SK-N-SH (cell line): ENCODE results near the gene SIPA1L2. TPM values are rescaled to one million over a fixed set of nuclear protein-coding genes. Genes with fewer than 3 reads are reported as not detected.

Experiments used
- CTCF ChIA-PET: fragments of 300-600, 350-600 bp; formaldehyde crosslinking; extraction: SDS; loops from one replicate; lab custom pipeline; 2021; lab: Yijun Ruan, JAX
- POLR2A ChIA-PET: fragments of 350-600 bp; sonication (Branson Sonifier 250); formaldehyde crosslinking; extraction: SDS; loops from one replicate; lab custom pipeline; 2020; ENCODE audit warnings: antibody characterized with exemption, inconsistent platforms; lab: Yijun Ruan, JAX
- DNase-seq: peaks from one replicate; pipeline ENCODE4 v3.0.0; 2012
- H2AFZ ChIP-seq: fragments of 200-600 bp; sonication (generic); 2 replicates; pipeline ENCODE4 v1.8.1; 2016; ENCODE audit warnings: antibody characterized with exemption, mild to moderate bottlenecking, low read depth
- H3F3A ChIP-seq: fragments of 200-600 bp; sonication (generic); replicated peaks from 2 replicates; pipeline ENCODE3; 2016; ENCODE audit warnings: antibody characterized with exemption, mild to moderate bottlenecking; ENCODE audit not compliant: insufficient read depth
- H3K27ac ChIP-seq, 2 experiments: fragments of 200-500 bp in 1 of 2; fragments of 200-600 bp in 1 of 2; sonication (Bioruptor generic) in 1 of 2; sonication (generic), shearing (Covaris generic) in 1 of 2; 2 replicates each; pipeline versions ENCODE4 v1.5.1 to v1.6.1; 2014 to 2016; ENCODE audit warnings: low read depth in 2 of 2, inconsistent platforms in 1 of 2, low read length in 1 of 2, mild to moderate bottlenecking in 1 of 2, mixed read lengths in 1 of 2
- H3K27me3 ChIP-seq: fragments of 200-600 bp; sonication (generic), shearing (Covaris generic); 2 replicates; pipeline ENCODE4 v1.6.1; 2016; ENCODE audit warnings: mixed run types; ENCODE audit not compliant: insufficient read depth
- H3K36me3 ChIP-seq, 2 experiments: fragments of 200-500 bp in 1 of 2; fragments of 200-600 bp in 1 of 2; sonication (Bioruptor generic) in 1 of 2; sonication (generic) in 1 of 2; replicated peaks in 1 of 2; 2 replicates each; pipeline versions ENCODE3 to v1.5.1; 2014 to 2016; ENCODE audit warnings: low read length in 1 of 2, mild to moderate bottlenecking in 1 of 2; ENCODE audit not compliant: insufficient read depth in 2 of 2, control insufficient read depth in 1 of 2
- H3K4me1 ChIP-seq, 2 experiments: fragments of 200-500 bp in 1 of 2; fragments of 200-600 bp in 1 of 2; sonication (Bioruptor generic) in 1 of 2; sonication (generic), shearing (Covaris generic) in 1 of 2; 2 replicates each; pipeline versions ENCODE4 v1.5.1 to v1.6.1; 2014 to 2016; ENCODE audit warnings: low read depth in 1 of 2, low read length in 1 of 2, mixed run types in 1 of 2; ENCODE audit not compliant: insufficient read depth in 2 of 2, control insufficient read depth in 1 of 2
- H3K4me2 ChIP-seq: fragments of 200-600 bp; sonication (generic), shearing (Covaris generic); 2 replicates; pipeline ENCODE4 v1.6.1; 2017; ENCODE audit warnings: mixed run types
- H3K4me3 ChIP-seq, 2 experiments: fragments of 200-500 bp in 1 of 2; fragments of 200-600 bp in 1 of 2; sonication (Bioruptor generic) in 1 of 2; sonication (generic), shearing (Covaris generic) in 1 of 2; 2 replicates each; pipeline versions ENCODE4 v1.5.1 to v1.8.1; 2014 to 2016; ENCODE audit warnings: low read depth in 2 of 2, inconsistent platforms in 1 of 2, low read length in 1 of 2, mild to moderate bottlenecking in 1 of 2, mixed read lengths in 1 of 2, moderate library complexity in 1 of 2
- H3K79me2 ChIP-seq: fragments of 200-600 bp; sonication (generic); 2 replicates; pipeline ENCODE4 v1.8.1; 2017; ENCODE audit warnings: mild to moderate bottlenecking; ENCODE audit not compliant: insufficient read depth
- H3K9ac ChIP-seq: fragments of 200-600 bp; sonication (generic); 2 replicates; pipeline ENCODE4 v1.6.1; 2017; ENCODE audit warnings: mixed run types
- H3K9me2 ChIP-seq: fragments of 200-600 bp; sonication (generic); 2 replicates; pipeline ENCODE4 v1.6.1; 2017; ENCODE audit warnings: mixed run types
- H3K9me3 ChIP-seq: fragments of 200-600 bp; sonication (generic); 2 replicates; pipeline ENCODE4 v1.6.1; 2017; ENCODE audit warnings: mixed run types, mild to moderate bottlenecking, moderate library complexity
- H4K20me1 ChIP-seq: fragments of 200-600 bp; sonication (generic); 2 replicates; pipeline ENCODE4 v1.6.1; 2017; ENCODE audit warnings: mild to moderate bottlenecking, mixed run types; ENCODE audit not compliant: insufficient read depth
- CHD2 ChIP-seq: fragments of 150-350 bp; IDR thresholded peaks from 2 replicates; pipeline ENCODE4 v1.6.1; 2018; ENCODE audit warnings: low read length; ENCODE audit not compliant: partially characterized antibody
- ELF1 ChIP-seq: IDR thresholded peaks from 2 replicates; pipeline ENCODE4 v1.4.0; 2012
- EP300 ChIP-seq, 2 experiments: IDR thresholded peaks; 2 replicates each; pipeline versions ENCODE4 v1.4.0 to v1.6.1; 2012; ENCODE audit warnings: borderline replicate concordance in 1 of 2, low read depth in 1 of 2, low read length in 1 of 2
- EZH2phosphoT487 ChIP-seq: fragments of 200-600 bp; sonication (generic); IDR thresholded peaks from 2 replicates; pipeline ENCODE4 v1.6.1; 2017; ENCODE audit warnings: low read depth, mixed run types, mild to moderate bottlenecking, antibody characterized with exemption, moderate library complexity, borderline replicate concordance
- FOSL2 ChIP-seq: IDR thresholded peaks from 2 replicates; pipeline ENCODE4 v1.4.0; 2012; ENCODE audit warnings: low read depth, mild to moderate bottlenecking, moderate library complexity, borderline replicate concordance
- FOXM1 ChIP-seq: IDR thresholded peaks from 2 replicates; pipeline ENCODE4 v1.4.0; 2012; ENCODE audit warnings: low read depth, mild to moderate bottlenecking
- GABPA ChIP-seq: IDR thresholded peaks from 2 replicates; pipeline ENCODE4 v1.4.0; 2012; ENCODE audit warnings: low read depth, mild to moderate bottlenecking
- GATA2 ChIP-seq: sonication (generic); formaldehyde crosslinking; IDR thresholded peaks from 2 replicates; pipeline ENCODE4 v1.5.0; 2020; ENCODE audit warnings: mild to moderate bottlenecking, missing genetic modification reagents
- MAX ChIP-seq: IDR thresholded peaks from 2 replicates; pipeline ENCODE4 v1.4.0; 2012; ENCODE audit warnings: low read depth
- MXI1 ChIP-seq: IDR thresholded peaks from 2 replicates; pipeline ENCODE4 v1.6.1; 2012; ENCODE audit warnings: mild to moderate bottlenecking, low read depth, low read length, improper control_type of control experiment
- NFIC ChIP-seq: IDR thresholded peaks from 2 replicates; pipeline ENCODE4 v1.4.0; 2012; ENCODE audit warnings: borderline replicate concordance
- RCOR1 ChIP-seq: fragments of 150-350 bp; IDR thresholded peaks from 2 replicates; pipeline ENCODE4 v1.6.1; 2017; ENCODE audit warnings: antibody characterized with exemption, low read length
- RFX5 ChIP-seq: IDR thresholded peaks from 2 replicates; pipeline ENCODE4 v1.6.1; 2012; ENCODE audit warnings: mild to moderate bottlenecking, improper control_type of control experiment, low read length
- SMC3 ChIP-seq: IDR thresholded peaks from 2 replicates; pipeline ENCODE4 v1.6.1; 2012; ENCODE audit warnings: low read depth, low read length, improper control_type of control experiment
- YY1 ChIP-seq: IDR thresholded peaks from 2 replicates; pipeline ENCODE4 v1.4.0; 2012; ENCODE audit warnings: low read depth, mild to moderate bottlenecking
- ZBTB33 ChIP-seq: IDR thresholded peaks from 2 replicates; pipeline ENCODE4 v1.4.0; 2012; ENCODE audit warnings: low read depth, borderline replicate concordance
- WGBS: methylation state at CpG from one replicate; pipeline ENCODE4 v1.1.6; 2017; ENCODE audit warnings: low lambda C conversion rate; 5-methylcytosine and 5-hydroxymethylcytosine counted together
- polyA plus RNA-seq, 3 experiments: library from polyadenylated mRNA; depleted of rRNA; stranded (reverse); fragments of >200 nt; gene quantifications; 2 replicates each; pipeline ENCODE4 v1.2.3, GENCODE V29; 2012
- TF ChIP-seq, protein P1 (sequence below): fragments of 200-600 bp; sonication (generic); IDR thresholded peaks from 2 replicates; pipeline ENCODE4 v1.6.1; 2017; ENCODE audit warnings: antibody characterized with exemption, mild to moderate bottlenecking, moderate library complexity

The SIPA1L2 gene
- polyA plus RNA-seq, 1 of the 3 experiments (the other 2 are of a cell fraction) = 0.48 TPM

DNA sequence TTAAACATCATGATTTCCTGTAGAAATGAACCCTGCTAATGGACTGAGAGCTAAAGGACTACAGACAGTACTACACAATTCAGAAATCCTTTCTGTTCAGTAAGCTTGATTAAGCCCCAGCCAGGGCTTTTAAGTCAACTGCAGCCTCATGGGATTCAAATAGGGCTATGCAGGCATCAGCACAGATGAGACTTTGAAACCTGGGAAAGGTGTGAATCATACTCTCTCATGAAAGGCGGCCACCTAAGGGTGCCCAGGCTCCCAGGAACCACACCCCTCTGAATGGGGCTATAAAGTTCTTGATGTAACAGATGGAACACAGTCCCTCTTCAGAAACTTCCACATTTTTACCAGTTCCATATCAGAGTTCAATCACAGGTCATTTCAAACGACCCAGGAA lies 7.6 kb downstream of the SIPA1L2 start:
- 31% methylated on average over 2 of the region's 2 CpGs for WGBS
- DNase-seq = no peak
- ChIA-PET POLR2A (no interaction called here), CTCF (no interaction called here)
- H3K4me3 ChIP-seq = no peak overlapping the region
- no peaks in the 10 kb centered on the region for H3K27me3 ChIP-seq
- no peak overlapping the region for H3K9ac ChIP-seq
- H3K27ac ChIP-seq = no peak overlapping the region
- H3K4me1 ChIP-seq = peaks cover 0 to 14% of the 10 kb centered on the region in 2 experiments; a peak in 3 of 4 replicates
- H3K4me2 ChIP-seq = no peak overlapping the region
- TF ChIP-seq CHD2 (no peak), EZH2phosphoT487 (no peak), GATA2 (CRISPR knock-in tag) (no peak), FOXM1 (no peak)
- H3F3A ChIP-seq = no peaks in the 10 kb centered on the region
- H3K36me3 ChIP-seq = no peaks in the 10 kb centered on the region
- no peak overlapping the region for H2AFZ ChIP-seq
- no peaks in the 10 kb centered on the region for H4K20me1 ChIP-seq
- H3K9me3 ChIP-seq = no peaks in the 10 kb centered on the region
- H3K9me2 ChIP-seq = no peaks in the 10 kb centered on the region
- H3K79me2 ChIP-seq = no peaks in the 10 kb centered on the region

DNA sequence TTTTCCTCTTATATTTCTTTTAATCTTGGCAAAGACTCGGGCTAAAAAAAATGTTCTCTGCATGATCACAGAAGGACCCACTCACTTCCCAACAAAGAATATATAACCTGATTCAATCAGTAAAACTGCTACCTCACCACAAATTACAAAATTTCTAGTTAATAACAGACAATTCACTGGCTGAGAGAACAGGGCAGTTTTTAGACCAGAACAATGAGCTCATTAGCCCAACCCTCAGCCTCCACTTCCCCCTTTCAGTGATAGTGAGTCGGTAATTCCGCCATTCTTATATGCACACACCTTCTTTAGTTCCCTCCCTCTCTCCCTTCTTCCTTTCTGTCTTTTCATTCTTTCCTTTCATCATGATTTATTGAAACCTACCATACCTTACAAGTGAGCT lies 8.9 kb downstream of the SIPA1L2 start:
- no peaks in the 10 kb centered on the region for H3K9me2 ChIP-seq
- H3K79me2 ChIP-seq = no peaks in the 10 kb centered on the region
- no peaks in the 10 kb centered on the region for H4K20me1 ChIP-seq
- H3K27me3 ChIP-seq = no peaks in the 10 kb centered on the region
- no peak overlapping the region for H2AFZ ChIP-seq
- no peaks in the 10 kb centered on the region for H3K36me3 ChIP-seq
- no peaks in the 10 kb centered on the region for H3F3A ChIP-seq
- CTCF ChIA-PET = interaction anchor here (0.7 to 2.2 kb wide), 3 partner anchors 9 to 864 kb away, joined by 3 to 4 read pairs (median 4); partner anchors contain the start of gene SIPA1L2
- TF ChIP-seq NFIC = no peak
- no peak for TF ChIP-seq RFX5
- TF ChIP-seq, protein P1, sequence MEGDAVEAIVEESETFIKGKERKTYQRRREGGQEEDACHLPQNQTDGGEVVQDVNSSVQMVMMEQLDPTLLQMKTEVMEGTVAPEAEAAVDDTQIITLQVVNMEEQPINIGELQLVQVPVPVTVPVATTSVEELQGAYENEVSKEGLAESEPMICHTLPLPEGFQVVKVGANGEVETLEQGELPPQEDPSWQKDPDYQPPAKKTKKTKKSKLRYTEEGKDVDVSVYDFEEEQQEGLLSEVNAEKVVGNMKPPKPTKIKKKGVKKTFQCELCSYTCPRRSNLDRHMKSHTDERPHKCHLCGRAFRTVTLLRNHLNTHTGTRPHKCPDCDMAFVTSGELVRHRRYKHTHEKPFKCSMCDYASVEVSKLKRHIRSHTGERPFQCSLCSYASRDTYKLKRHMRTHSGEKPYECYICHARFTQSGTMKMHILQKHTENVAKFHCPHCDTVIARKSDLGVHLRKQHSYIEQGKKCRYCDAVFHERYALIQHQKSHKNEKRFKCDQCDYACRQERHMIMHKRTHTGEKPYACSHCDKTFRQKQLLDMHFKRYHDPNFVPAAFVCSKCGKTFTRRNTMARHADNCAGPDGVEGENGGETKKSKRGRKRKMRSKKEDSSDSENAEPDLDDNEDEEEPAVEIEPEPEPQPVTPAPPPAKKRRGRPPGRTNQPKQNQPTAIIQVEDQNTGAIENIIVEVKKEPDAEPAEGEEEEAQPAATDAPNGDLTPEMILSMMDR = no peak
- TF ChIP-seq YY1 = no peak
- H3K9me3 ChIP-seq = no peaks in the 10 kb centered on the region
- no peak overlapping the region for H3K9ac ChIP-seq
- WGBS = 75% methylated on average over 3 of the region's 3 CpGs
- no peak for DNase-seq
- peaks cover 0 to 14% of the 10 kb centered on the region in 2 experiments; a peak in 3 of 4 replicates for H3K4me1 ChIP-seq
- no peak overlapping the region for H3K4me3 ChIP-seq
- no peak overlapping the region for H3K4me2 ChIP-seq
- POLR2A ChIA-PET = no interaction called here
- peak overlapping the region in 1 of 2 experiments; percentile 81; a peak in 2 of 4 replicates for H3K27ac ChIP-seq

DNA sequence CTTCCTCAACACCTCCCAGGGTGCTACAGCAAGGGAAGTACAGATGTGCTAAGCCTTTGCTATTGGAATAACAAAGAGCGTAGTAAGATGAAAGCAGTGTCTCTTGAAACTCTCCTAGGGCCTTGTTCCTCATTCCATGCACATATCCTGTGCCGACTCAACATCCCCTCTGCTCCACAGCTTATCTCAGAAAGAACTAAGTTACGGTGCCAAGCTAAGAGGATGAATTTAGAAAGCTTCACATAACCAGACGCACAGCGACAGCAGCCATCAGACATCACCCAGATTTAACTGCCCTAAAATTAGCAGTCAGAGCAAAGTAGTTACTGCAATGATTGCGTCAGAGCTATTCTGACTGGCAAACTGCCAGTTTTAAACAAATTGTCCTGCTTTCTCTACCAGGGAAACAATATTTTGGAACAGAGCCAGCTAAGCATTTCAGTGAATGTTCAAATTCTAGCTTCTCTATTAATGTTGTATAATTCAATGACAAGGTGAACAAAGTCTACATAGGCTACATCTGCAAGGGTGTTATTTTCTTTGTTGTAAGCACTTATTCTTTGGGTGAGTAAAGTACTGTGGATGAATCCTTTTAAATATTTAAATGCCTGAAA lies 9.5 kb downstream of the SIPA1L2 start:
- no peak overlapping the region for H2AFZ ChIP-seq
- WGBS = 46% methylated on average over 6 of the region's 6 CpGs
- peak overlapping the region in 1 of 2 experiments; percentile 81; a peak in 2 of 4 replicates for H3K27ac ChIP-seq
- ChIA-PET POLR2A (no interaction called here), CTCF (interaction anchor here (1.3 to 2.2 kb wide), 3 partner anchors 11 to 864 kb away, joined by 3 to 4 read pairs (median 4); no protein-coding TSS in a partner anchor)
- H3F3A ChIP-seq = no peaks in the 10 kb centered on the region
- DNase-seq = peak; percentile 71
- no peaks in the 10 kb centered on the region for H3K9me2 ChIP-seq
- H3K4me2 ChIP-seq = no peak overlapping the region
- TF ChIP-seq MXI1 (peak; percentile 31; the same call in 1 of the 2 replicates), MAX (no peak), ELF1 (no peak), YY1 (no peak), CHD2 (peak; percentile 23), SMC3 (0 out of 2 replicates have a peak, but pooled peaks have one; percentile 10), FOSL2 (no peak), FOXM1 (no peak), GABPA (no peak), RCOR1 (peak; percentile 49), GATA2 (CRISPR knock-in tag) (peak; percentile 56), NFIC (peak; percentile 77), EP300 (IDR thresholded peaks at IDR 0.05; ENCODE audit: borderline replicate concordance in 1 of 2, low read depth in 1 of 2, low read length in 1 of 2) (peak in 1 of 2 experiments; percentile 61; a peak in 2 of 4 replicates), ZBTB33 (no peak), RFX5 (peak; percentile 10; the same call in 1 of the 2 replicates)
- H3K9ac ChIP-seq = no peak overlapping the region
- H3K79me2 ChIP-seq = no peaks in the 10 kb centered on the region
- no peaks in the 10 kb centered on the region for H3K9me3 ChIP-seq
- peaks cover 0 to 14% of the 10 kb centered on the region in 2 experiments; a peak in 3 of 4 replicates for H3K4me1 ChIP-seq
- no peaks in the 10 kb centered on the region for H4K20me1 ChIP-seq
- no peaks in the 10 kb centered on the region for H3K27me3 ChIP-seq
- no peaks in the 10 kb centered on the region for H3K36me3 ChIP-seq
- peak overlapping the region in 1 of 2 experiments; percentile 12; a peak in 1 of 4 replicates for H3K4me3 ChIP-seq
